COLO668 (cell line): ENCODE data around the gene EXOC1L.

ENCODE experiments used
- DNase-seq: peaks from one replicate; lab custom pipeline; 2025; ENCODE audit not compliant: unreplicated experiment; lab: John Stamatoyannopoulos, UW

EXOC1L gene, protein sequence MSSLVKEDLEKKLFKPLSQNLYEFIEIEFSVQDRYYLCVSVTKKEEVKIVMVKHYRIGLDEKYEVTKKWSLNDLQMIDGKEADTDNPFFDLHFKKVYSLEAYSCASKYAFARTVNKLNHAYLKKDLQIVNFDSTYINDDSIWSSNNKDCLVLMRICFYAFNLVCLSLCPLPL

DNA sequence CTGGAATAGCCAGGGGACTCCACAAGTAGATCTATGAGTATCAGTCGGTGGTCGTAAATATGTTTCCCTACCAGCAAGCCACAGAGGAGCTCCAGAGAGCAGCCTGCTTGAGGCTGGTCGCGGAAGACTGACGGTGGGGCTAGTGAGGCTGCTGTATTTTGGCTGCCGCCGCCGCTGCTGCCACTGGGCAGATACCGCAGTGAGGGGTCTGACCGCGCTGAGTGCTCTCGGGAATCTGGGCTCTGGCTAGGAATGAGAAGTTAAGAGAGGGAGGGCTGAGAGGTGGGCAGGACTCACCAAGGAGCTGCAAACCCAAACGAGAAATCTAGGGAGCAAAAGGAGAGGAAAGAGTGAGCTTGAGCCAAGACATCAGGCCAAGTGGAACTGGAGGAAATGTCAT is at the start of gene EXOC1L:
EXOC1L (plus strand) TSS at position 157 of the 400 bp plus-strand sequence; CDS start at position 394, 237 bp downstream.
- no peak for DNase-seq

DNA sequence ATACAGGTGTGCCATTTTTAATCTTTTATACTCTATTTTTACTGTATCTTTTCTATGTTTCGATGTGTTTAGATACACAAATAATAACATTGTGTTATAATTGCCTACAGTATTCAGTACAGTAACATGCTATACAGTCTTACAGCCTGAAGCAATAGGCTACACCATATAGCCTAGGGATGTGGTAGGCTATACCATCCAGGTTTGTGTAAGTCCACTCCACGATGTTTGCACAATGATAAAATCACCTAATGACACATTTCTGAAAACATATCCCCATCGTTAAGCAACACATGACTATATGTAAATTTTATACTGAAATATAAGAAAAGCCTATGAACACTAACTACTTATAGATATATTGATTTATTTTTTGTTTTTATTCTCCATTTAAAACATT is 48.9 kb upstream of the EXOC1L start:
- DNase-seq = no peak

DNA sequence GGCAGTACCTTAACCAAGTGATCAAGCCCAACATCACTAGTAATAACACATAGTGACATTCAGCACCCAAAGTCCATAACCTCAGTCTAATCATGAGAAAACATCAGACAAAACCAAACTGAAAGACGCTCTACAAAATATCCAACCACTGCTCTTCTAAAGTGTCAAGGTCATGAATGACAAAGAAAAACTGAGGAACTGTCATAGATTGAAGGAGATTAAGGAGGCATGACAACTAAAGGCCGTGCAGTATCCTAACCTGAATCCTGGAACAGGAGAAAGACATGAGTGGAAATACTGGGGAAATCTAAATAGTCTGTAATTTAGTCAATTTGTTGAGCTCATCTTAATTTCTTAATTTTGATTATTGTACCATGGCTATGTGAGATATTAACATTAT is 38.2 kb upstream of the EXOC1L start:
- no peak for DNase-seq

DNA sequence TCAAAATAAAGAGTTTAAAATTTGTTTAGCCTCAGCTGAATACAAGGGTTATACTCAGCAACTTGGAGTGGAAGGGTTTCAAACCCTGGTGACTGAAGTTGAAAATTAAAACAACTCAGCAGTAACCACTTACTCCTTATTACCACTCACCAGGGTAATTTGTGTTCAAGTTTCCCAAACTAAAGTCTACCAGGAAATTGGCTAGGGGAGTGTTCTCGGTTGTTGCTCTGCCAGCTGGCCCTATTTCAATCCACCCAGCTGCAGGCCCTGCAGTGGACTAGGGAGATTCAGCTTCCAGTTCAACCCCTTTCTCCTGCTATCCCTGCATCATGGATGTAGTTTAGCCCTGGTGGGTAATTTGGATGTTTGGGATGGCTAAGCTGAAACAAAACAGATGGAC is 37.8 kb upstream of the EXOC1L start:
- DNase-seq = no peak

DNA sequence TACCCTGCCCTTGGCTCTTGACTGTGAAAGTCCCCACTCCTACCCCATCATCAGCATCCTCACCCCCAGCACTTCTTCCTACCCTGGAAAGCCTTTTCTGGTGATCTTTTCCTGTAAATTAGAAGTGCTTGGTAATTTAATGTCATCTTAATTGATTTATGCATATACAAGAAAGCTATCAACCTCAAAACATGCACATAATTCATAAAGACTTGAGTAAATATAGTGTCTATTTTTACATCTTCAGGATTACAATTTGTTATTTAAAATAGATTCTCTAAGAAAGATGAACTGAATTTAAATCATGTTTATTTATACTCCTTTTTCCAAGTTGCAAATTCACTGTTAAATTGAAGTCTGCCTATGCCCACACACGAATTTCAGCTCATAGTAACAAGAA is 36.0 kb upstream of the EXOC1L start:
- DNase-seq = no peak

DNA sequence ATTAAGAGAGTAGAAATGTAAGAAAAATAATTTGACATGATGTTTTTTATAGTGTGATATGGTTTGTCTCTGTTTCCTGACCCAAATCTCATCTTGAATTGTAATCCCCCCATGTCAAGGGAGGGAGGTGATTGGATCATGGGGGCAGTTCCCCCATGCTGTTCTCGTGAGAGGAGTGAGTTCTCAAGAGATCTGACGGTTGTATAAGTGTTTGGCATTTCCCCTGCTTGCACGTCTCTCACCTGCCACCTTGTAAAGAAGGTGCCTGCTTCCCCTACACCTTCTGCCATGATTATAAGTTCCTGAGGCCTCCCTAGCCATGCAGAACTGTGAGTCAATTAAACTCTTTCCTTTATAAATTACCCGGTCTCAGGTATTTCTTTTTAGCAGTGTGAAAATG is 34.8 kb upstream of the EXOC1L start:
- no peak for DNase-seq

DNA sequence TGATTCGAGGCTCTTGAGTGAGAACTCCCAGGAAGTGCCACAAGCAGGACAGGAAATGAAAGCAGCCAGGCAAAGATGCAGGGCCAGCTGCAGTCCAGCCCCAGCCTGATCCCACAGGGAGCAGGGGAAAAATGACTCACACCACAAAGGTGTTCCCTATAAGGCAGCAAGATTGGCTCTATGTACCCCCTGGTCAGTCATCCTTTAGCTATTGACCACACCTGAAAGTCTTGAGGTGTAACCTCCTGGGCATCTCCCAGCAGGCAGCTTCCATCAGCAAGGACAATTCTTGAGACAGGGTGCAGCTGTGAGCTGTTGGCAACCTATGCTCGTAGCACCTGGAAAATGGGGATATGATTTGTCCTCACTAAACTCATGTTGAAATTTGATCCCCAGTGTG is 27.9 kb upstream of the EXOC1L start:
- no peak for DNase-seq

DNA sequence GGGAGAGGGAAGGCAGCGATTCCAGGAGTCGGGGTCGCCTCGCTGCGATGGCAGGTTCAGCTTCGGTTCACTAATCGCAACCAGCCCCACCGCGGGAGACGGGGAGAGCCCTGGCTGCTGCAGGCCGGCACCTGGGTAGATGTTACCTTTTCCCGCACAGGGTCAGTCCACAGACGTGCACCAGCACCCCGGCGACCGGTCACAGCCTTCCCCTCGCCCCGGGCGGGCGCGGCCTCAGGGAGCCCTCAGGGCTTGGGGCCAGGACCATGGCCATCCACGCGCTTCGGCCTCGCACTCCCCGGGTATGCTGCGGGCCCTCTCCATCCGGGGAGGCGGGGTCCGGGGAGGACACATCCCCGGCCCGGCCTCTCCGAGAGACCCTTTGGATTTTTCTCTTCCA is 26.1 kb upstream of the EXOC1L start:
- DNase-seq = no peak

DNA sequence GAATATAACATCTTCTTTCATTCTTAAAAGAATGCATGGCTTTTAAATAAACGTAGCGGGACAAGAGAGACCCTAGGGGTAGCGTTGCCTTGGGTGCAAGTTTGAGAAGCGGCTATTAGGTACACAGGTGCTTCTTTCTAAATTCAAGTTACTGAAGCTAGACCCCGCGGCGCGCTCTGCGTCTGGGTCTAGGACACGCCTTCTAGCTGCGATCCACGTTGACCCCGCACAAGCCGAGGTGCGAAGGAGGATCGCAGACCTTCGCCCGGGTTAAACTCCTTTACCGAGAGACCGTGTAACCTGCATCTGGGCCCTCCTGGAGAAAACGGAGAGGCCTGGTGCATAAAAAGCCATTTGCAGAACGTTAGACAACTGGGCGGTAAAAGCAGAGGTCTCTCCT is 25.5 kb upstream of the EXOC1L start:
- DNase-seq = no peak

DNA sequence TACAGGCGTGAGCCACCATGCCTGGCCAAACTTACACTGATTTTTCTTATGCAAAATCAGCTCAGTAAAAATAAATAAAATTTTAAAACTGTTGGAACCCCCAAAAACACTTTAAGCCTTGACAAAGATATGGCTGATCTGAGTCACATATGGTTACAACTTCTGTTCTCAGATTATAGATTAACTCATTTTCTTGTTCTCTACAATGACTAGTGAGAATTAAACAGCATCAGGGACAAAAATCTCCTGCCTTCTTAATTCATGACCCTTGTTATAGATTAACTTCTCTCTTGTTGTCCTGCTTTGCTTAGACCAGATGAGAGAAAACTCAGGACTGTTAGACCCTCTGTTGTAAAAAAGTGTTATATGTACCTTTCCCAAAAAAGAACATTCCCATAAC is 24.2 kb upstream of the EXOC1L start:
- DNase-seq = no peak

DNA sequence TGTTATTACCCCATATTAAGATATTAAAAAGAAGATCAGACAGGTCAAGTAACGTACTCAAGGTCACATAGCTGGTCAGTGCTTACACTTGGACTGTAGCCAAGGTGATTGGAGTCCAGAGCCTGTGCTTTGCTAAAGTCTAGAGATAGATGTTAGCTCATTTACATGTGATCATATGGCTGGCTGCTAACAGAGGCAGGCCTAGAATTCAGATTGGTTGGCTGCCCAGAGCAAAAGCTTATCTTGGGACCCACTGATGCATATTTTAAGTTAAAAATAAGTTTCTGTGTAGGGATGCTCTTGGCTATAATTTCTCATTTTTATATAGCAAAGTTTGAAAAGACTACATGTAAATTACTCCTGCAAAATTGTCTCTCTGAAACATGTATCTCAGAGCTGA is 18.1 kb upstream of the EXOC1L start:
- DNase-seq = no peak

DNA sequence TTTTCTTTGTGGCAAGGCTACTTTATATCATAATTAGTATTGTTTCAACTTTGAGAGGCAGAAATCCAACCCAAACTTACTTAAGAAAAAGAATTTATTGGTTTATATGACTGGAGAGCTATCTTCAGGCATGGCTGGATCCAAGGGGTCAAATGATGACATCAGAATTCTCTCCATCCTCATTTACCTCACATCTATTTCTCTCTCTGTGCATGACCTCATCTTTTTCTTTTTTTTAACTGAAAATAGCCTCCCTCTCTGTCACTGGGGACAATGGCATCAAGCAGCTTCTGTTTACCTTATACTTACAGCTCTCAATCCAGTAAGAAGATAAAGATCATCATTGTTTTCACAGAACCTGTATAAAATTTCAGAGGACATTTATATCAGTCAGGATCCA is 12.0 kb upstream of the EXOC1L start:
- no peak for DNase-seq

DNA sequence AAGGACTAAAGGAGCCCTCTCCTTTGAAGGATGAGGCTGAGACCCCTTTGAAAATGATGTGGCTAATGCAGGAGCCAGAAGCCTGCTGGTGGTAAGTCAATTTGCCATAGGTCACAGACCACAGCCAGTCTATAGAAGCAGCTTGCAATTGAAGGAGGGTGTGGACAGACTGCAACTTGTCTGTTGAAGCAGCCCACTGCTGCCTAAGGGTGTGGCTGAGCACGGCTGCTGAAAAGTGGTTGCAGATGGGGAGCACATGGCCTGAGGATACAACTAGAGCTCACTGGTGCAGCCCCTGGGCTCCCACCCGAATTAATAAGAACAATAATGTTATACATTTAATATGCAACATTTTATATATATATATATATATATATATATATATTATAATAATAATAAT is 11.4 kb upstream of the EXOC1L start:
- DNase-seq = no peak

DNA sequence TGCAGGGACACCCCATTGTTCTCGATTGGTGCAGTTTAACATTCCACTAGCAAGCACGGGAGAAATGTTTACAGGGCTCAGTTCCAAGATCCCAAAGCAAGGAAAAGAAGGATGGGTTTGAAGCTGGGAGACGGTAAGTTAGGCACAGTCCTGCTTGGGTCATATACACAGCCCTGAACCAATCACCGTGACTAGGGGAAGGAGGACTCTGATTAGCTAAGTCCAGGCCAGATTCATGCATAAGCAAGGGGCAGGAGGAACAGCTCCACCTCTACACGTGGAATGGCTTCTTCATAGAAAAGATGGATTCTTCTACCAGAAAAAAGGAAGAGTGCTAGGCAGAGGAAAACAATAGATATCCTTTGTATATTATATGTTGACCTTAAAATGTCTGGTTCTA is 11.0 kb upstream of the EXOC1L start:
- no peak for DNase-seq

DNA sequence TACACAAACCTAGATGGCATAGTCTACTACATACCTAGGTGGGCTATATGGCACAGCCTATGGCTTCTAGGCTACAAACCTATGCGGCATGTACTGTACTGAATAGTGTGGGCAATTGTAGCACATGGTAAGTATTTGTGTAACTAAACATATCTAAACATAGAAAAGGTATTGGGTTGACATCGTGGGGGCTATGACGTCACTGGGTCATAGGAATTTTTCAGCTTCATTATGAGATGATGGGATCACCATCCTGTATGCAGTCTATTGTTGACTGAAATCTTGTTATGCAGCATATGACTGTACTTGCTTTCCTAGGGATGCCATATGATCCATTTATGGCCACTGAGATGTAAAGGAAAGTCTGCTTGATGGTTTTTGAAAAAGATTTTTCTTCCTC is 1.9 kb upstream of the EXOC1L start:
- no peak for DNase-seq

DNA sequence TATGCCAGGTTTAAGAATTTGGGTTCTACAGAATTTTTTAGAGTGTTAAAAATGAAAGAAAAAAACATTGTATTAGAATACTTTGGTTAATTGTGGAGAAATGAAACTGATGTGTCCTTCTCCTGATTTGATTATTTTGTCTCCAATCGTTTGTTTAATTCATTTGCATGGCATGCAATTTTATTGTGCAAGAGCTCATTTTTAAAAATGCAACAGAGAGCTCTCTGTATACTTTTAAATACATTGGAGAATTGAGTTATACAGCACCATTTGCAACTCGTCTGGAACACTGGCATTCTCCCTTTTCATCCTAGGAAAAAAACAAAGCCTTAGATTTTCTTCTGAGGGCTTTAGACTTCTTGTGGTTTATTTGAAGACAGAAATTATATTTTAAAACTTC is 689 bp downstream of the EXOC1L start:
- DNase-seq = no peak

DNA sequence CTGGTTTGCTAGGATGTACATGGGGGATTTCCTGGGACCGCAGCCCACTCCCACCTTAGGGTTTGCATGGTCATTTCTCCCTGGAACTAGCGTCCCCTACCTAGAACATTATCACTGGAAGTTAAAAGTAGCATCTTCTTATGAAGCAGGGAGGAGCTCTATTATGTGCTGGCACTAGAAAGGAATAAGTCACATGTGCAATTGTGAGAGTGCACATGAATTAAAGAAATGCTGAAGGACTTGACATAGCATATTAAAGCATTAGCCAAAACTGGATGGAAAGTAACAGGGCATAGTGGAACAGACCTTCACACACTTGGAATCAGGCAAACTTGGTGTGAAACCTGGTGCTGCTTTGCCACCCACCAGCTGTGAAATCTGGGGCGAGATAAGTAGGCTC is 2.7 kb downstream of the EXOC1L start:
- DNase-seq = no peak

DNA sequence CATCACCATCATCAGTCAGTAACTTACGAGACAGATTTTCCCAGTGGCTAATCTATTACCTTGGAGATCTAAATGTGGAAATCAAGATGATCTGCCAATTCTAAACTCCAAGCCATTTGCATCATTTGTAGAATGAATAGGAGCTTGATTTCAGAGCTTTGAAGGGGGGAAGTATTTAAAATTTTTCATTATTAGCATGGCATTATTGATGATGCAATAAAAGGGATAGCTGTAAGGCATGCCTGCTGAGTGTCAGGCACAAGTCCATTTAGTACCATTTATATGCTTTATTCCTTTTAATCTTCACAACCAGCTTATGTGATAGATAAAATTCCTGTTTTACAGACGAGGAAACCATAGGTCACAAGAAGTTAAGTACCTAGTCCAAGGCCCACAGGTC is 5.3 kb downstream of the EXOC1L start:
- no peak for DNase-seq

DNA sequence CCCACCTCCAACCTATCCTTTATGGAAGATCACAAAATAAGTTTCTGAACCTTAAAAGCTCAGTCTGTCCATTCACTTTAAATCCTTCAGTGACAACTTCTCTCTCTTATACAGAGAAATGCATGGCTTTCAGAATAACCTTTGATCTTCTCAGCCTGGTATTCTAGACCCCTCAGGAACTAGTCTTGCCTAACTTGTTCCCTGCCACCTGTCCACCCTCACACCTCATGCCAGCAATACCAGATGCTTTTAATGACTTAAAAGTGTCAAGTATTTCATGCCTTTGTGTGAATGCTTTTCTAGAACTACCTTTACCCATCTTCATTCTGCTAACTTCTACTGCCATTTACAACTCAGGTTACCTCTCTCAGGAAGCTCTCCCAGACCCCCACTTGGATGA is 7.4 kb downstream of the EXOC1L start:
- no peak for DNase-seq

DNA sequence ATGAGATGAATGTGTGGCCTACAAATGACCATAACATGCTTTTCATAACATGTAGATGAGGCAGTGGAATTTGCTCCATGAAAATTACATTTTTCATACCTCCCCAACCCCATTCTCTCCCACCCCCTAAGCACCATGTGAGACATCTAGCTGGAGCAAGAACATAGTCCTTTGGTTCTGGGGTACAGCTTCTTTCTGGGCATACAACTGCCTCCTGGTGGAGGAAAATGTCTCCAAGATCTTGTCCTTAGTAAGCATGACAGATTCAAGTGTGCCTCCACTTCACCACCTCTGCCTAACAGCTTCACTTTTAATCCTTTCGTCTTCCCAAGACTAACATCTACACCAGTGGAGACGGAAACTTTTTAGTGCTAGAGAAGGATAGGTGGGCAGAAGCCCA is 8.0 kb downstream of the EXOC1L start:
- DNase-seq = no peak

DNA sequence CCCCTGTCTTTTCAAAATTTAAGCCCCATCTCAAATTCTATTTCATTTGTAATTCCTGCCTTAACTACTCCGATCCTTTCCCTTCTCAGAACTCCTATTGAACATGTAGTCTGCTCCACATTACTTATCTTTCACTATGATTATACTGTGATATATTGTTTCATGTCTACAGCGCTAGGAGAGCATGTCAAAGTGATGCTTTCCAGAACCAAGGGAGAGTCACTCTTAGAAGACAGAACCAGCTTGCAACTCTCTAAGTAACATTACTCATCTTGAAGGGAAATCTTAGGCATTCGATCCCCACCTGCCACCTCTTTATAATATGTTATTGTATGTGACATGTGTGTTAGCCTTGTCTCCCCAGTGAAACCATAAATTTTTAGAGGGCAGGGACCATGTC is 10.5 kb downstream of the EXOC1L start:
- no peak for DNase-seq

DNA sequence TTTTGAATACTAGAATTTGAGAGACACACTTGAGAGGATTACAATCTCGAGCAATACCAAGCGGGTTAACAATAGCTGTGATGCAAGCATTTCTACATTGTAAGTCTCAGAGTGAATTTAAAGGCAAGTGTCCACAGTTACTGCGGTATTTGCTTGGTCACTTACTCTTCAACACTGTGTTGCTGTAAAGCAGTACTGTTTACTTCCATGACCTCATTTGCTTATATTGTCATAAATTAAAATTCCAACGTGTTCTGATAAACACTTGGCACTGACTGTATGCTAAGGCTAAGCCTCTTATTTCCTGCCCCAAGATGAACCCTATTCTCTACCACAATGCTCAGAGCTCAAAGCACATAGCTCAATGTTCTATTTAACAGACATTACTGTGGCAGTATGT is 11.1 kb downstream of the EXOC1L start:
- DNase-seq = no peak

DNA sequence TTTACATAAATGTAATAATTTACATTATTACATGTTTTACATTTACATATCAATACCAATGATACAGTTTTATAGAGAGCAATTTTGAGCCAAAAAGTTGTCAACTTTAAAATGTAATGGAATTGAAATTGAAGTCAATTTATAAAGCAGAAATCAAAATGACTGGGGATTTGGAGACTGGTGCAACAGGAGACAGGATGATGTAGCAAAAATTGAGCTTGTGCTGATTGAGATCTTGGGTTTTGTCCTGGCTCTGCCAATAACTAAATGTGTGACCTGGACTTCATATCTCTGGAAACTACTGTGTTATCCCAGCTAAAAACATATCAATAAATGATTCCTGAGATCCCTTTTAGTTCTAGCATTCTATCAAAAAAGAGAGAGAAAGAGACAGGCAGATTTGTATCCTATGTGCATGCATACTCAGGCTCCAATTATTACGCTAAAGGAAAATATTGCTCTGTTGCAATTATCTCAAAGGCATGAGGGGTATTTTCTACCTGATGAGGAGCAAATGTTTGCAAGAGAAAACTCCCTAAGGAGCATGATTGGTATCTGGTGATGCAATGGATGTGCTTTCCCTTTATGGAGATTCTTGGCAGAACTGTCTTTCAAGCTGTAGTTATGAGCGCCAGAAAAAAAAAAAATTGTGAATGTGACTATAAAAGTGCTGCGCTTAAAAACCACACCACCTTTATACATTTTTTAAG is 14.7 kb downstream of the EXOC1L start:
- DNase-seq = no peak
